ENCODE measurements around the gene TLCD1.
"Not testable (repeated sequence)": the region's sequence is repeated elsewhere in the genome, so short reads cannot be mapped to it uniquely, and the experiment has no call there.

Gene TLCD1

DNA sequence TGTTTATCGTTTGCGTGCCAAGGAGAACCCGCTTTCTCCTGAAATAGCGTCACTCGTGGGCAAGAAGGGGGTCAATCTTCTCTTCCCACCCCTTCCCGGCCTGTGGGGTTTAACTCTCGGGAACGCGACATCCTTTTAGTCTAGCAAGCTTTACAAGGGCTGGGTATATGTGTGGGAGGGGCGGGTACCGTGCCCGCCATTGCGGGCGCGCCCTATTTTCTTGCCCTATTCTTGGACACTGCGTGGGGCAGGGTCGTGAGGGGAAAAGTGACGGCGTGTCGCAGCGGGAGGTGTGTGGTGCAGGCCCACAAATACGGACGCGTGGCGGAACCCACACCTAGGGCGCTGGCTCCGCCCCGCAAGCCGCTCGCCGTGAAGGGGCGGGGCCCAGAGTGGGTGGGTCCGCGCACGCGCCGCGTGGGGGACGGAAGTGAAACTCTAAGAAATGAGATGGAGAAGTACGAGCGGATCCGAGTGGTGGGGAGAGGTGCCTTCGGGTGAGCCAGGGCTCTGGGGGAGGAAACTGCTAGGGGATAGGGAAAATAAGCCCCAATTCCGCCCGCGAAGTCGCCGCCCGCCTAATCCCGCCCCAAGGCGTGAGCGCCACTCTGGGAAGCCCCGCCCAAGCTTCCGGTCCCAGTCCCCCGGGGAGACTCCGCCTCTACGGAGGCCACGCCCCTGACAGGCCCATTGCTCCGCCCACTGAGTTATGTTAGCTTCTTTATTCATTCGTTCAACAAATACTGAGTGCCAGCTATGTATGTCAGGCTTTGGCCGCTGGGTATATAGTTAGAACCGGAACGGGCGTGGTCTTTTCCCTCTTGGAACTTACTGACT lies 2.5 kb upstream of the TLCD1 start, which contains the start of gene NEK8:
TSS of gene NEK8 (plus strand) at position 425 of the 837 bp plus-strand sequence. CDS start at position 451, 26 bp downstream.
- peak; percentile 98 for DNase-seq

DNA sequence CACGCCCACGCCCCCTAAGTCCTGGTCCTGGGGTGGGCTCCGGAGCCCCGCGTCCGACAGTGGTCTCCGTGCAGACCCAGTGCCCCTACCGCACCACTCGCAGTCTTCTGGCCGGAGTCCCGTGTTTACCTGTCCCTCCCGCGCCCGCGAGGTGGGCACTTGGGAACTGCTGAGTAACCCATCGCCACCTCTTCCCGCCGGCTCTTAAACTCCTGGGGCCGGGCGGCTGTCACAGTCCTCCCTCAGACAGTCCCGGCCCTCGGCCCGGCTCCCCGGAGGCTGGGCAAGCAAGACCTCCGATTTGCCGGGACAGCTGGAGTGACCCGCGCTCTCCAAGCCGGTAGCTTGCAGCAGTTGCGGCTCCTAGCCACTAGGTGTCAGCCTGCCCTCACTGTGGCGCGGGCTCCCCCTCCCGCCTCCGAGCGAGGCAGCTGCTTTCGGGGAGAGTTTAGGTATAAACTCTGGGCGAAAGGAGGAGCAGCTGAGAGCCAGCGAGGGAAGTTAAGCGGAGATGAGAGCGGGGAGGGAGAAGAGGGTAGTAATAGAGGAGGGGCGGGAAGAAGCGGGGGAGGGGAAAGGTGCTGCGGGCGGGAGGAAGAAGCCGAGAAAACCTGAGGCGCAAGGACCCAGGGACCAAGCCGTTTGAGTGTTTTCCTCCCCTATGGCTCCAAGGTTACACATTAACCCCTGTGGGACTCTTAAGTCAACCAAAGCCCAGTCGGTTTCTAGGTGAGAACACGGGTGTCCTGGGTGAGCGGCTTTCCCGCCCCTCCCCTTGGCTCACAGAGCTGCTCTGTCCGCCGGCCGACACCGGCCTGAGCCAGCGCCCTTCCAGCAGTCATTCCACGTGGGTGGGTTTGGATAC lies 826 bp upstream of the TLCD1 start:
- DNase-seq = peak; percentile 94

DNA sequence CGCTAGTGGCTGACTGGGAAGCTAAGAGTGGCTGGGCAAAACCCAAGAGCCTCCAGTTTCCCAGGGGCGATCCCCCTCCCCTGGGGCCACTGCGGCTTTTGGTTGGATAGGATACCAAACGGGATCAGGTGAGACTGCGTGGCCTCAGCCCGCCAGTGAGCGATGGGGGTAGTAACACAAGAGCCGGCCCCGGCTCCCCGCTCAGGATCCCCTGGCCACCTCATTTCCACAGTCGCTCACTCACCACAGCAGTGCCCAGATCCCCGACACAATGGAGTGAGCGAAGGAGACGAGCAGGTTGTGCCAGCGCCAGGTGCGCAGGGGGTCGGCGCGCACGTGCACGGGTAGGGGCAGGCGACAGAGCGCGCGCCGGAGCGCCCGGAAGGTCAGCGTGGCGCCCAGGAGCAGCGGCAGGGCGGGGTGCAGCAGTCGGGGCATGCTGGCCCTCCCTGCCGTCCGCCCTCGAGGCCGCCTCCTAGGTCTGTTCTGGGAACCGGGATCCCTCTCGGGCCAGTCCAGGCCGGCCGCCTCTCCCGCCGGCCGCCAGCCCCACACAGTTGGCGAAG lies 290 bp downstream of the TLCD1 start:
- peak; percentile 68 for DNase-seq

DNA sequence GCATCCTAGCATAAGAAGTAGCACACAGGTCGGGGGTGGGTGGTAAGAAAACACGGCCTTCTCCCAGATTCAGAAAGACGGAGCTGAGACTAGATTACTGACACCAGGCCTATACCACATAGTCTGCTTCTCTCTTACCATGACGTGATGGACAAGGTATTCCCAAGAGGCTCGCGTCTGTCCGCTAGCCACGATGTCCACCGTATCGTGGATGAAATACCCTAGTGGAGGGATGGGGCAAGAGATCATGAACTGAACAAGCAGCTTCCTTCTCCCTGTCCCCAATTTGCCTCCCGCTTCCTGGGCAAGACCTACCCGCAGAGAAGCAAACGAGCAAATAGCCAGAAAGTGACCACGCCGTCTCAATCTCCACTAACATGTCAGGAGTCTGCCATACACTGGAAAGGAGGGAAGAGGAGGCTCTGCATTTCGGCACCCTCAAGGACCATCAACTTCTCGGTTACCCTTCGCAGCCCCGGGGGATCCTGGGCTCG lies 820 bp downstream of the TLCD1 start:
- peak; percentile 46 for DNase-seq

DNA sequence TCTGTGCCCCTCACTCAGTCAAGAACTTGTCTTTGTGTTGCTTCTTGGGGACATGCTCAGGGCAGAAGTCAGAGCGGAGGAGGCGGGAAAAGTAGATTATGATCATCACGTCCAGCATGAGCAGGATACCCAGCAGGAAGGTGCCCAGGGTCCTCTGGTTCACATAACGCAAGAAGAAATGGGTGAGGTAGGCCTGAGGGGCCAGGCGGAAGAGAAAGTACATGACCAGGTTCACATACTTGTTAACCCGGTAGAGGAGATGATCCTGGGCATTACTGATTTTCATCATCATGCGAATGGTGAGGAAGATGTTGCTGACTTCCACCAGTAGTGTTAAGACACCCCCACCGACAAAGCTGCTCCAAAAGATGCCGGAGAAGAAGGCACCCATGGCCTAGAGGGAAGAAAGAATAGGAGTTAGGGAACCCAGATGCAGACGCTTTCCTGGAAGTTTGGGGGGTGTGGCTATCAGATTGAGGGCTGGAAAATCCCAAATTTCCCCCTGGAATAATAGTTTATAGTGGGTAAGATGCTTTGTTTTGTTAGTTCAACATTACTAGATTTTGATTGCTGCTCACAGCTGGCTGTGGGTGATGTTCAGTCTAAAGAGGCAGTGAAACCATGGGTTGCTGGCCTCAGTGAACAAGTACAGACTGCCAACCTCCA lies 1.4 kb downstream of the TLCD1 start:
- DNase-seq = no peak

DNA sequence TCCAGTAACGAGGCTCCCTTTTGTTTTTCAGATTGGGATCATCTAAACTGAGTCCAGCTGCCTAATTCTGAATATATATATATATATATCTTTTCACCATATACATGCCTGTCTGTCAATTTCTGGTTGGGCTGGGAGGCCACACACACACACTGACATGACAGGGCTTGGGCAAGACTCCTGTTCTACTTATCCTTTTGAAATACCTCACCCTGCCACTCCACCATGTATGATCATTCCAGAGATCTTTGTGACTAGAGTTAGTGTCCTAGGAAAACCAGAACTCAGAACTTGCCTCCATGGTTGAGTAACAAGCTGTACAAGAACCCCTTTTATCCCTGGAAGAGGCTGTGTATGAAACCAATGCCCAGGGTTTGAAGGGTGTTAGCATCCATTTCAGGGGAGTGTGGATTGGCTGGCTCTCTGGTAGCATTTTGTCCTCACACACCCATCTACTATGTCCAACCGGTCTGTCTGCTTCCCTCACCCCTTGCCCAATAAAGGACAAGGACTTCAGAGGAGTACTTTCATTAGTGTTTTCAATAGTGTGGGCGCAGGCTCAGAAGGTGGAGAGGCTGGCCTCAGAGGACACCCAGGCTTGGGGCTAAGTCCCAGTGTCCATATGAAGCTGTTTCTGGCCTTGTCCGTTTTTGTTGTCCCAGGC lies 2.1 kb downstream of the TLCD1 start:
- DNase-seq = not testable (repeated sequence)

DNA sequence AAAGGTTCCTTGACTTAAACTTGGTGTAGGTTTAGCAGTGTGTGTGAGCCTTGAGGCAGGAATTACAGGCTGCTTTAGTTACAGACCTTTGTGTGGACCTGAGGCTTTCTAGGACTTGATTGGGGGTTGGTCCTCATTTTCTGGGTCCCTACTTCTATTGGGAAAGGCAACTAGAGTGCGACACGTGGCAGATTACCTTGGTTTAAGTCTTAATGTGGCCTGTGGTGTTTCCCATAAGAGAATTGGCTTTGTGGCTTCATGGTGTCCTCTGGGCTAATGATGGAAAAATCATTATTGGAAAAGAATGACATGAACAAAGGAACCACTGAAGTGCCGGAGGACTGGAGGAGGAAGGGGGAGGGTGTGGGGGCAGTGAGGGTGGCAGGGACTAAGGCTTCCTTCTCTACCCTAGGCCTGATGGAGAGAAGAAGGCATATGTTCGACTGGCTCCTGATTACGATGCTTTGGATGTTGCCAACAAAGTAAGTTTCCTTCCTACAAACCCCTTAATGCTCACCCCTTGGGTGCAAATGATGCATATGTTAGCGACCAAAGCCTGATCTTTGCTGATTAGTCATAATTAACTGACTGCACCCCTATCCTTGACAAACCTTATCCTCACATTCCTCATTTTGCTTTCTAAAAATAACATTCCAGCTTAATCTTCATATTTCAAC lies 2.7 kb downstream of the TLCD1 start:
- no peak for DNase-seq

DNA sequence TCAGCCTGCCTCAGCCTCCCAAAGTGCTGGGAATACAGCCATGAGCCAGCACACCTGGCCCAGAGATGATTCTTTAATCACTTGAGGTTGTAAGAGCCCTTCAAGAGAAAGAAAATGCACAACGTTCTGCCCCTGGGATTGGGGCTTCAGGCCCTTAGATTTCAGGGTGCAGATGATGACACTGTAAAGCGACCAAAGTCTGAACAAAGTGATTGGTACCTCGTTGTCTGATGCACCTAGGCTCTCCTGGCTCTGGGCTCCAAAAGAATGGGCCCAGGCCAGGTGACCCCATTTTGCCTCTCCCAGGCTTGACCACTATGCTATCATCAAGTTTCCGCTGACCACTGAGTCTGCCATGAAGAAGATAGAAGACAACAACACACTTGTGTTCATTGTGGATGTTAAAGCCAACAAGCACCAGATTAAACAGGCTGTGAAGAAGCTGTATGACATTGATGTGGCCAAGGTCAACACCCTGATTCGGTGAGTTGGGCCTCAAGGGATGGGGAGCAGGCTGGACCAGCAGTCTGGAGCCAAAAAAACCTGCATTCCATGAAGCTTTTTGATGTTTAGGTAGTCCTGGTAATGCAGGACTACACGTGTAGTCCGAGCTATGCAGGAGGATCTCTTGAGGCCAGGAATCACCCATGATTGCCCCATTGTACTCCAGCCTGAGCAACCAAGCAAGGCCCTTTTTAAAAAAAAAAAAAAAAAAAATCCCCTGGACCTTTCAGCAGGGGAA lies 3.4 kb downstream of the TLCD1 start:
- no peak for DNase-seq

DNA sequence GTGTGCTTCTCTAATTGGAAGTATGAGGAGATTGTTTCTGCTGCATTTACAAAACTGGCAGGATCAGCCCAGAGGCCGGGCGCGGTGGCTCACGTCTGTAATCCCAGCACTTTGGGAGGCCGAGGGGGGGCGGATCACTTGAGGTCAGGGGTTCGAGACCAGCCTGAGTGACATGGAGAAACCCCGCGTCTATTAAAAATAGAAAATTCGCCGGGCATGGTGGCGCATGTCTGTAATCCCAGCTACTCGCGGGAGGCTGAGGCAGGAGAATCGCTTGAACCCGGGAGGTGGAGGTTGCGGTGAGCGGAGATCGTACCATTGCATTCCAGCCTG lies 5.1 kb downstream of the TLCD1 start:
- not testable (repeated sequence) for DNase-seq

DNA sequence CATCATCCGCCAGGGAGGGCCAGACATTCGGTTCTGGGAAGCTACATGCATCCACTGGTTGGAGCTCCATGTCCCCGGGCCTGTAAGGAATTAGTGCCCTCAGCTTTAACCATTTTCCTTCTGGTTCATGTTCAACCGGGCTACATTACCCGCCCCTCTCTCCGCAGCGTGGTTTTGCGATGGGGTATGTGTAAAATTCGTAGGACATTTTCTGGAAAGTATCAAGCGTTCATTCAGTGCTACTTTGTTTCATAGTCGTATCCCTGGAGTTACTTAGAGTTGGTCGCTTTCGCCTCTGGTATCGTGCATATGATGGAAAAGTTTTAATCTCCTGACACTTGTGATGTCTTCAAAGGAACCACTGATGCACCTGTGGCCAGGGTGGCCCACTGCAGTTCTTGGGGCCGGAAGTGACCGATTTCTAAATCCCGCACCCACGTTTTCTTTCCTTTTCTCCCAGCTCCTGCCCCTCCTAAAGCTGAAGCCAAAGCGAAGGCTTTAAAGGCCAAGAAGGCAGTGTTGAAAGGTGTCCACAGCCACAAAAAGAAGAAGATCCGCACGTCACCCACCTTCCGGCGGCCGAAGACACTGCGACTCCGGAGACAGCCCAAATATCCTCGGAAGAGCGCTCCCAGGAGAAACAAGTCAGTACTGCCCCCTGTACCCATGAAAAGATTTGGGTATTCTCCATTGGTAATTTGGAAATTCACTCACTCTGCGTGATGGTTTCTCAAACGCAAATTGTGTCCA lies 5.6 kb downstream of the TLCD1 start:
- DNase-seq = peak; percentile 62

DNA sequence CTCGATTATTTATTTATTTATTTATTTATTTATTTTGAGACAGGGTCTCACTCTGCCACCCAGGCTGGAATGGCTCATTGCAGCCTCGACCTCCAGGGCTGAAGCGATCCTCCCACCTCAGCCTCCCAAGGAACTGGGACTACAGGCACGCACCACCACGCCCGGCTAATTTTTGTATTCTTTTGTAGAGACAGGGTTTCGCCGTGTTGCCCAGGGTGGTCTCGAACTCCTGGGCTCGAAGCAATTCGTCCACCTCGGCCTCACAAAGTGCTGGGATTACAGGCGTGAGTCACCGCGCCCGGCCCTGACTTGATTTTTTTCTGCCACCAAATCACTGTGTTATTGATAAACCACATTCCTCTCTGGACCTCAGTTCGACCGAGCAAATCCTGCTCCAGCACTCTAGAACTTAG lies 7.0 kb downstream of the TLCD1 start:
- no peak for DNase-seq

DNA sequence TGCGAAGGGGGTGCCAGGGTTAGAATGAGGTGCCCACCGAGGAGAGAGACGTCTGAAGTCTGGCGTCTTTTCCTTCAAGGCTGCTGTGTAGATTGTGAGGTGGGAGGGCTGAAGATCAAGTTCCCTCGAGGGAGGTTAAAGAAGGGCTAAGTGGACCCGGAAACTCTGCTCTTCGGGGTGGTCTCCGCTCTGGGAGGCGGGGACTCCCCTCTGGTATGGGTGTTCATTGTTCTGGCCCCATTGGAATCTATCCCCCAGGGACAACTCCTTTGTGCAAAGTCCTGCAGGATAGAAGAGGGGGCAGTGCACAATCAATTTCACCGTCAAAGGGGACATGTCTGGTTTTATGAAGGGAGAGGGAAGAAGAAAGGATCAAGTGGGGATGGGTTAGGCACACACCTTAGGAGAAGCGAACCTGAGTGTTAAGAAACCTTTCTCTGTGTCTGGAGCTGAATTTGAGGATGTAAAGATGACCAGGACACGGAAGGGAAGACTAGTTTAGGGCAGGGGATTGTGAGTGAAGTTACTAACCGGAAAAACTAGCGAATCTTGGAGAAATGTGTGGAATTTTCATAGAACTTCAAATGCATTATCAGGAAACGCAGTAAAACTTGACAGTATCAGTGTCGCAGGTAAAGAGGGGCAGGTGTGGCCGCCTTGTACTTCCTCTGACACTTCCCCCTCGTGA lies 7.6 kb downstream of the TLCD1 start:
- no peak for DNase-seq

DNA sequence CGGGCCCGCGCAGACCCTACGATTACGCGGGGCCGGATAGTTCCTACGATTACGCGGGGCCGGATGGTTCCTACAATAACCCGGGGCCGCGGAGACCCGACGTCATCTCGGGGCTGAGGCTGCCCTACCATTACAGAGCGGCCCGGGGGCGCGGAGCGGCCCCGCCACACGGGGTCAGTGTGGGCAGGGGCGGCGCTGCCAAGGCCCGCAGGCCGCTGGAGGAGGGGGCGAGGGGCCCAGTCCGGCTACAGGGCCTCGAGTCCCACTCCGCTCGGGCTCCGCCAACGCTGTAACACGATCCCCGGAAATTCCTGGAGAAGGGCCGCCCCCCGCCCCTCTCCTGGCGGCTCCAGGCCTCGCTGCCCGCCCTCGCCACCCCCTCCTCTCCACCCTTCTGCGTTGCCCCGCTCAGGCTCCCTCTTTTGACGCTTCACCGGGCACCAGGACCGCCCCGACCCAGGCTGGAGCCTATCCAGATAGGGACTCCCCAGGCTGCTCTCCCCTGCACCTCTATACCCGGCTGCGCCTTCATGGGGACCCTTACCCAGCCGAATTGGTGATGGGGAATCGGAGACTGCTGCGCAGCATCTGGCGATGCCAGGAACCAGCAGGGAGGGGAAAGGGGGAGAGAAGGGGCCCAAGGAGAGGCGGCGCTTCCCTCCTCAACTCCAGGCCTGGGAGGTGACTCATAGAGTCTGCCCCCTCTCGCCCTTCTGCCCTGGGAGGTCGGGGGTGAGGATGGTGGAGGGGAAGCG lies 8.3 kb downstream of the TLCD1 start, which contains the start of gene RAB34:
TSS of gene RAB34 (minus strand) at position 291 of the 755 bp plus-strand sequence. CDS start 602 bp downstream, outside the sequence.
- DNase-seq = no peak

DNA sequence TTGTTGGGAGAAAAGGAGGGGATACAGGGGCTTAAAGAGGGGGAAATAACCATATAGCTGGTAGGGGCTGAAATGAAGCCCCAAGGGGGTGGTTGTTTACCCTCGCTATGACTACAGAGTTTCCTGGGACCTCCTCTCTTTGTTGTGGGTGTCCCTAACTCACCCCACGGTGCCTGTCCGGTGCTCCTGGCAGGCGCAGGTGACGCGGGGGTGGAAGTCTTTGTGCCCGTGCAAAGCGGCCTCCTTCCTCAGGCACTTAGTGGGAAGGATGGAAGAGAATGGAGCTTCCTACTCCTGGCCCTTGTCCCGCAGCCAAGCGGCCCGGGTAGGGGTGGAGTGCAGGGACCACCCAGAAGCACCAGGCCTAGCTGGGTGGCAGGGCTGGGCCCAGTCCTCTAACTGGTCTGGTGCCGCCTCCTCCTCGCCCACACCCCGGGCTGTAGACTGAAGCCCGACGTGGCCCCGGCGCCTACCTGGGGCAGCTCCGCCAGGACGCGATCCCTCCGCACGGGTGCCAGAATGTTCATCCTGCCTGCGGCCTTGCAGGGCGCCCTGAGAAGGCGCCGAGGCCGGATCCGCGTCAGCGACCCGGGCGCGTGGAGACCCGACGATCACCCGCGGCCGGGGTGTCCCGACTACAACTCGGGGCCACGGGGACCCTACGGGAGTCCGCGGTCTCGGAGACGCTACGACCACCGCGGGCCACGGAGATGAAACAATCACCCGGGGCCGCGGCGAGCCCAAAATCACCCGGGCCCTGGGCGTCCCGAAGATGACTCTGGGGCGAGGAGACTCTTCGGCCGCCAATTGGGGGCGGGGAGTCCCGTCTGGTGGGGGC lies 9.1 kb downstream of the TLCD1 start:
- DNase-seq = no peak

DNA sequence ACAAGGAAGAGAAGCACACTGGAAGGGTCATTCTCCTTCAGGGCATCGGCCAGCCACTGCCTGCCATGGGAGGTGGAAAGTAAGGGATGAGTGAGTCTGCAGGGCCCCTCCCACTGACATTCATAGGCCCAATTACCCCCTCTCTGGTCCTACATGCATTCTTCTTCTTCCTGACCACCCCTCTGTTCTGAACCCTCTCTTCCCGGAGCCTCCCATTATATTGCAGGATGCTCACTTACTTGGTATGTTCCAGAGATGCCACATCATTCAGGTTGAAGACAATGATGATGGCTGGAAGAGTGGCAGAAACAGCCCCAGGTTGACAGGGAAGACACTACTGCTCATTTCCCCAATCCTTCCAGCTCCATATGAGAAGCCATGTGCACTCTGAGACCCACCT lies 10.8 kb downstream of the TLCD1 start:
- no peak for DNase-seq

DNA sequence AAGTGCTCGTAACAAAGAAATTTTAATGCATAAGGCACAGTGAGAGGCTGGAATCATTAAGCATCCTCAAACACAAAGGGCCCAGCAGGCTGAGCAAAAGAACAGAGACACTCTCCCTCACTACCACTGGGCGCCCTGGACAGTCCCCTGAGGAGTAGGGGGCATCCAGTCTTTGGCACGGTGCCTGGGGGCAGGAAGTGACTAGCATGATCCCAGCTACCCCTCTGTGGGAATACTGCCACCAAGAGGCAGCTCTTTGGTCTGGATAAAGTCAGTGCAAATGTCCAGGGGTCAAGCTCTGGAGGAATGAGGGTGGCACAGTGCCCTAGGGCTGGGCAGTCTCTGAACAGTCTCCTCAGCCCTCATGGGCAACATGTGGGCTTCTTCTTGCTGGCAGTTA lies 11.8 kb downstream of the TLCD1 start:
- DNase-seq = no peak

DNA sequence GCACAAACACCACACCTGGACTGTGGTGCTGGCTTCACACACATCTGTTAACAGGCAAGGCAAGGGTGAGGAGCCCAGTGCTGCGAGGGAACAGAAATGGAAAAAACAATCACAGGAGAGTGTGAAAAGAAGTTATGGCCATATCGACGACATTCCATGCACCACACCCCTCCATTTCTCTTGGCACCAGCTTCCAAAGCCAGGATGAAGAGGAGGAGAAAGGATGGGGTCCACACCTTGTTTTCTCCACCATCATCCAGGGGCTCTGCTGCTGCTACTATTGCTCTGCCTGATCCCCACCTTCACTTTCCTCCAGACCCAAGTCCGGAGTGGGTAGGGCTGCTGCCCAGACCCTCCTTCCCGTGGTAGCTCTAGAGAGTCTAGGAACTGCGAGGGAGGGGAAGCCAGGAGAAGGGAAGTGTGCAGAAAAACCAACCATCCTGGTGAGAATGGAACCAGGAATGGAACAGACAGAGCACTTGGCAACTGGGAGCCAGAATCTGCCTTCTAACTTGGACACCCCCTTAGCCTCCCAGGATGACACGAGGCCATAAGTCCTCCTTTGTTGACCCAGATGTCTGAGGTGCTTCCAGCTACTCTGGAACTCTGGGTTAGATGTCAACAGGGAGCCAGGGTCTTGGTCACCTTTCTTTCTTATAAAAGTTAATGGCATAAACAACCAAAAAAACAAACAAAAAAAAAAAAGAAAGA lies 13.2 kb downstream of the TLCD1 start:
- DNase-seq = no peak
